Pancreas (tissue), 10 donors: ENCODE measurements around the gene EP400. TPM values are rescaled to one million over a fixed set of nuclear protein-coding genes. Genes with fewer than 3 reads are reported as not detected.
"Not testable (repeated sequence)": the region's sequence is repeated elsewhere in the genome, so short reads cannot be mapped to it uniquely, and the experiment has no call there.

Experiments
- ATAC-seq, 4 donors: fragments of 200-7000 bp; cut with Tn5 transposase; one replicate each; pipeline versions ENCODE4 v1.8.0 to v1.9.1; 2020; ENCODE audit warnings: mild to moderate bottlenecking in 4 of 4, moderate library complexity in 4 of 4
- DNase-seq, 6 donors: peaks; one replicate each; pipeline ENCODE4 v3.0.0-alpha.2; 2020
- FAIRE-seq: peaks from 2 replicates; lab custom pipeline; 2012; peaks lifted over from hg19 to GRCh38; lab: Jason Lieb, UNC
- H3K27ac ChIP-seq, 4 donors: fragments of 200-600 bp; sonication (generic); 1 replicate in 3 of 4; 2 replicates in 1 of 4; pipeline versions ENCODE4 v1.5.0 to v1.8.0; 2020
- H3K27me3 ChIP-seq, 4 donors: fragments of 200-600 bp; one replicate each; pipeline ENCODE4 v1.8.0; 2021
- H3K36me3 ChIP-seq, 3 donors: fragments of 200-600 bp; sonication (generic) in 1 of 3; one replicate each; pipeline versions ENCODE4 v1.5.0 to v1.8.0; 2020 to 2021
- H3K4me1 ChIP-seq, 3 donors: fragments of 200-600 bp; one replicate each; pipeline ENCODE4 v1.8.0; 2021
- H3K4me3 ChIP-seq, 4 donors: fragments of 200-600 bp; sonication (generic) in 2 of 4; one replicate each; pipeline versions ENCODE4 v1.5.0 to v1.8.0; 2020 to 2021
- H3K9me3 ChIP-seq, 4 donors: fragments of 200-600 bp; one replicate each; pipeline ENCODE4 v1.8.0; 2021
- CTCF ChIP-seq, 4 donors: fragments of 200-600 bp; sonication (generic) in 3 of 4; IDR thresholded peaks; one replicate each; pipeline versions ENCODE4 v1.5.0 to v1.8.0; 2021; ENCODE audit warnings: antibody characterized with exemption in 4 of 4
- WGBS, 2 donors: extraction: QIAGEN DNeasy Blood & Tissue Kit; methylation state at CpG; one replicate each; pipeline ENCODE4 v1.1.7; 2013; 5-methylcytosine and 5-hydroxymethylcytosine counted together
- intact Hi-C, 3 donors: fragments of 100-400 bp; cut with DNase I; formaldehyde crosslinking; loops; one replicate each; pipeline versions ENCODE4 v1.11.1 to v1.14.2; 2022
- polyA plus RNA-seq, 2 donors: library from polyadenylated mRNA; stranded (reverse); fragments of 200-250 nt; gene quantifications; one replicate each; pipeline ENCODE4 v1.2.3, GENCODE V29; 2013
- total RNA-seq, 6 donors: library from RNA; stranded (reverse); fragmentation: NEBNext Ultra II Directional in 4 of 6; extraction: Animal tissue kit (Norgen Biotek cat#: 25700) in 4 of 6; gene quantifications; one replicate each; pipeline versions ENCODE4 v1.2.1 to v1.2.4, GENCODE V29; 2021 to 2023
- donor health status: healthy with polysubstance abuse.
- donor health status: DM: no; HTN: no; CAD: no; lungs with moderate emphysema.
- donor health status: DM: no; HTN: no; CAD: no.
- donor health status: control.
- donor health status: control.
- donor health status: Bipolar disorder and iron deficiency.
- donor health status: DM: yes; HTN: yes; CAD: no.
- donor health status: DM: no; HTN: no; CAD: no.
- donor health status: DM: no; HTN: no; CAD: no.
- donor health status: DM: yes; HTN: yes; CAD: no.

EP400 gene
- total and polyA plus RNA-seq, 8 donors, result 15.9 to 24.3 (median 16.7) TPM

- WGBS, 2 donors, result 96 to 97% methylated on average over 13 of the region's 13 CpGs
- FAIRE-seq (no peak), DNase-seq (no peak), ATAC-seq (no peak)
- H3K36me3 ChIP-seq, result no peaks in the 10 kb centered on the region
- no peak for TF ChIP-seq CTCF (IDR thresholded peaks at IDR 0.05)
- no peak overlapping the region for H3K27ac ChIP-seq
- intact Hi-C loops, result no loop called here
- no peaks in the 10 kb centered on the region for H3K27me3 ChIP-seq
- no peaks in the 10 kb centered on the region for H3K4me1 ChIP-seq
- H3K4me3 ChIP-seq, result no peak overlapping the region
- no peaks in the 10 kb centered on the region for H3K9me3 ChIP-seq
Observed at GRCh38 chr12:132100306-132101065, 150.7 kb downstream of the EP400 start.

GRCh38 chr12:132102297-132102696, 152.6 kb downstream of the EP400 start:
- intact Hi-C loops, result no loop called here
- no peak for ATAC-seq
- FAIRE-seq, result no peak
- no peak for DNase-seq
- Histone ChIP-seq H3K4me1 (no peaks in the 10 kb centered on the region), H3K27me3 (no peaks in the 10 kb centered on the region), H3K27ac (no peak overlapping the region), H3K36me3 (no peaks in the 10 kb centered on the region), H3K9me3 (no peaks in the 10 kb centered on the region), H3K4me3 (no peak overlapping the region)
- TF ChIP-seq CTCF (IDR thresholded peaks at IDR 0.05), result no peak
- WGBS, 2 donors, result 86 to 88% methylated on average over 9 of the region's 9 CpGs

- H3K36me3 ChIP-seq, H3K4me3 ChIP-seq, H3K27me3 ChIP-seq, ATAC-seq, H3K4me1 ChIP-seq, H3K27ac ChIP-seq, DNase-seq, intact Hi-C loops, H3K9me3 ChIP-seq, FAIRE-seq: not testable (repeated sequence)
- 82 to 83% methylated on average over 14 of the region's 14 CpGs for WGBS, 2 donors
Observed at GRCh38 chr12:132103072-132103471, 153.3 kb downstream of the EP400 start.

GRCh38 chr12:132103542-132104308, 154.0 kb downstream of the EP400 start:
- Histone ChIP-seq H3K27me3 (no peaks in the 10 kb centered on the region), H3K9me3 (no peaks in the 10 kb centered on the region), H3K36me3 (no peaks in the 10 kb centered on the region), H3K4me1 (no peaks in the 10 kb centered on the region), H3K27ac (no peak overlapping the region), H3K4me3 (no peak overlapping the region)
- 89 to 93% methylated on average over 26 of the region's 26 CpGs for WGBS, 2 donors
- no peak for TF ChIP-seq CTCF (IDR thresholded peaks at IDR 0.05)
- DNase-seq (no peak), ATAC-seq (no peak), FAIRE-seq (no peak)
- intact Hi-C loops, result no loop called here

- Histone ChIP-seq H3K4me3 (no peak overlapping the region), H3K36me3 (peaks cover 0 to 8% (median 0%) of the 10 kb centered on the region in 3 donors), H3K9me3 (no peaks in the 10 kb centered on the region), H3K4me1 (no peaks in the 10 kb centered on the region), H3K27ac (no peak overlapping the region), H3K27me3 (no peaks in the 10 kb centered on the region)
- TF ChIP-seq CTCF (IDR thresholded peaks at IDR 0.05), result no peak
- FAIRE-seq (no peak), ATAC-seq (no peak), DNase-seq (no peak)
- 88 to 91% methylated on average over 6 of the region's 6 CpGs for WGBS, 2 donors
- intact Hi-C loops, result no loop called here
Observed at GRCh38 chr12:132105467-132105866, 155.7 kb downstream of the EP400 start.
